ENCODE results near the gene KCTD1.

Gene KCTD1

DNA sequence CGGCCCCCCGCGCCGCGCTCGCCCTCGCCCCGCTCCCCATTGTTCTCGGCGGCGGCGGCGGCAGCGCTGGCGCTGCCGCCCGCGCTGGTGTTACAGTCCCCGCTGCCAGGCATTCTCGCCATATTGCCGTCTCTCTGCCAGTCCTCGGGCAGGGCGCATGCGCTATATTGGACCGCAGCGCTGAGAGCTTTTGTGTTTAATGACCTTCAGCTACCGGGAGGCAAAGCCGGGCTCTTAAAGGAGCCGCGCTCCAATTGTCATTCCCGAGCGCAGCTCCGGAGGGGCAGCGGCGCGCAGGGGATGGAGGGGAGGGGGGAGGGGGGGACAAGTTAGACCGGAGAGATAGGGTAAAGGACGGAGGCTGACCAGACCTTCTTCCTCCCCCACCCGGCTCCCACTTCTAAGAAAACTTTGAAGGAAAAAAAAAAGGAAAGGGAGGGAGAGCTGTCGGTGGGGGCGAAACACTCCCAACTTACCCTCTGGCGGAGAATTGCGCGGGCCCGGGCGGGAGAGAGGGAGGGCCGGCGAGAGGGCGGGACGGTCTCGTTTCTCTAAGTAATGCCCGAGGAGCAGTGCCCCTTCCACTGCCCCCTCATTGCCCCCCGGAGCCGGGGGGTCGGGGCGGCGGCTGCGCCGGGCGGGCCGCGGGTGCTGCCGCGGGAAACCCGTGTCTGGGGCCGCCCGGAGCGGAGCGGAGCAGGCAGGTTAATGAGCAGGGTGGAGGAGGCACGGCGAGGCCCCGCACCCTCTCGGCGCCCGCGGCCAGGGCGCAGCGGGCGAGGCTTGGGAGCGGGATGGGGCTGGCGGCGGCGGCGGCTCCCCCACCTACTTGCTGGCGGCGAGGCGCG is at the start of gene KCTD1:
Gene KCTD1 (minus strand): TSS at position 139 of the 848 bp plus-strand sequence. CDS start 17 bp downstream, at position 122.
- DNase-seq (ENCODE audit: low read depth in 3 of 3): peak; percentile 44 to 66 (median 52)

DNA sequence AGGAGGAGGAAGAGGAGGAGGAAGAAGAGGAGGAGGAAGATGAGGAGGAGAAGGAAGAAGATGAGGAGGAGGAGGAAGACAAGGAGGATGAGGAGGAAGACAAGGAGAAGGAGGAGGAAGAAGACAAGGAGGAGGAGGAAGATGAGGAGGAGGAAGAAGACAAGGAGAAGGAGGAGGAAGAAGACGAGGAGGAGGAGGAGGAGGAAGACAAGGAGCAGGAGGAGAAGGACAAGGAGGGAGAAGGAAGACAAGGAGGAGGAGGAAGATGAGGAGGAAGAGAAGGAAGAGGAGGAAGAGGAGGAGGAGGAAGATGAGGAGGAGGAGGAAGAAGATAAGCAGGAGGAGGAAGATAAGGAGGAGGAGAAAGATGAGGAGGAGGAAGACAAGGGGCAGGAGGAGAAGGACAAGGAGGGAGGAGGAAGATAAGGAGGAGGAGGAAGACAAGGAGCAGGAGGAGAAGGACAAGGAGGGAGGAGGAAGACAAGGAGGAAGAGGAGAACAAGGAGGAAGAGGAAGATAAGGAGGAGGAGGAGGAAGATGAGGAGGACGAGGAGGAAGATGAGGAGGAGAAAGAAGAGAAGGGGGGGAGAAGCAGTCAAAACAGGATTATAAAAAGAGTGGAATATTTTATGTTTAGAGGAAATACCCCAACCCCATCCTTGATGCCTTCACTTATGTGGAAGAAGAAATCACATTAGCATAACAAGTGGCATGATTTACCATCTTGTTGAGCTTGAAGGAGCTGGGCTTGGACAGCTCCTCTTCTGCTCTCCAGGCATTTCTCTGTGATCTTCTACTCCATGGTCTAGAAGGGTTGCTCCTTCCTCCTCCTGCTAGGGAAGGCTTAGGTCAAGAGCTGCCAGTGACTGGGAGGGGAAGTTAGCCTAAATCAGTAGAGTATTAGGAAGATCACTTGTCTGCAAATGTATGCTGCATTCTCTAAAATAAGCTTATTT is 45.3 kb upstream of the KCTD1 start:
- DNase-seq (ENCODE audit: low read depth in 3 of 3): no peak

DNA sequence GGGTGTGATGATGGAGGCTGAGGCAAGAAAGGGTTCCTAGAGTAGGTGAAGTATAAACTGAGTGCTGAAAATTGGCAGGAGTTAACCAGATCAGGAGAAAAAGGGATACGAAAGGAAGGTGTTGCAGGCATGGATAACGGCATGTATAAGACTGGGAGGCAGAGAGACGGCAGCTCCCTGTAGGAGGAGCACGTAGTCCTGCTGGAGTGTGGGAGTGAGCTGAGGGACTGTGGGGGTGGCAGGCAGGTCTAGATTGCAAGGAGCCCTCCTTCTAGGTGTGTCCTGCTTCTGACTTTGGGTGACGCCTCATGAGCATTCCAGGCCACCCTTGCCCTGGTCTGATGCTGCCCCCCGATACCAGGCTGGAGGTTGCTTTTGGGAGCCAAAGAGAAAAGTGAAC is 36.4 kb upstream of the KCTD1 start:
- DNase-seq (ENCODE audit: low read depth in 3 of 3): no peak

DNA sequence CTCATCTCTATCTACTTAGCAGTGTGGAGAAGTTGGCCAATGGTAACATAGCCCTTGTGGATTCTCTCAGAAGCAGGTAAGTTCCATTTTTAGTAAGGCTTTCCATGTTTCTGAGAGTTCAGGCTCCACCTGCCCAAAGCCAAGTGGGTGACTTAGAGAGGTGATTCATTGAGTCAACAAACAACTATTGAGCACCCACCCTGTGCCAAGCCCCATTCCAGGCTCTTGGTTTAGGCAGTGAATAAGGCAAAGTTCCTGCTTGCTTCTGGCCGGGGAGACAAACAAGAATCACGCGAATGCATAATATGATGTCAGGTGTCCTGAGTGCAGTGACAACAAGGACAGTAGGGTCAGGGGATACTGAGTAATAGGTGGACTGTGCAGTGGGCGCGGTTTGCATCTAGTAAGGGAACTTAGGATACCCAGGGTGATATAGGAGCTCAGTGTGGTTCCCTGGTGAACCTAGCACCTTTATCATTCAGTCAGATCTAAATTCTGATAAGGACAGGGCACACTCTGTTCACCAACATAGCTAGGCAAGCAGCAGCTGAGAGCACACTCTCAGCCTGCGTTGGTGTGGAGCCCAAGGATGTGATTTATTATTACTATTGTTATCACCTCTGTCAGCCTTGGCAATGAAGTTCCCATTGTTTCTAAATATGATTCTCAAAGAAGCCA is 31.7 kb upstream of the KCTD1 start:
- no peak for DNase-seq (ENCODE audit: low read depth in 3 of 3)

DNA sequence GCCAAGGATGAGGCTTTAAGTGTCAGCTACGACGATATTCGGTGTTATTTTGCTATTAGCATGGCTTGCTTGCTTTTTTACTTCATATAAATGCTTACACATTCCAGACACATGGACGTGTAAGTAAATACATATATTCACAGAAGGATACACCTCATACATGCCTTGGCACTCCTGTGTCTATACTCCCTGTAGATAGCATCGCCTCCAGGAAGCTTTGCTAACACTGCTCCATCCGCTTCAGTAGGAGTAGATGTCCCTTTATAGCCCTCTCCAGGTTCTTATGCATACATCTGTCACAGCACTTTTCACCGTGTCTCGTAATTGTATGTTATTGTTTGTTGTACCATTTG is 27.5 kb upstream of the KCTD1 start:
- DNase-seq (ENCODE audit: low read depth in 3 of 3): no peak

DNA sequence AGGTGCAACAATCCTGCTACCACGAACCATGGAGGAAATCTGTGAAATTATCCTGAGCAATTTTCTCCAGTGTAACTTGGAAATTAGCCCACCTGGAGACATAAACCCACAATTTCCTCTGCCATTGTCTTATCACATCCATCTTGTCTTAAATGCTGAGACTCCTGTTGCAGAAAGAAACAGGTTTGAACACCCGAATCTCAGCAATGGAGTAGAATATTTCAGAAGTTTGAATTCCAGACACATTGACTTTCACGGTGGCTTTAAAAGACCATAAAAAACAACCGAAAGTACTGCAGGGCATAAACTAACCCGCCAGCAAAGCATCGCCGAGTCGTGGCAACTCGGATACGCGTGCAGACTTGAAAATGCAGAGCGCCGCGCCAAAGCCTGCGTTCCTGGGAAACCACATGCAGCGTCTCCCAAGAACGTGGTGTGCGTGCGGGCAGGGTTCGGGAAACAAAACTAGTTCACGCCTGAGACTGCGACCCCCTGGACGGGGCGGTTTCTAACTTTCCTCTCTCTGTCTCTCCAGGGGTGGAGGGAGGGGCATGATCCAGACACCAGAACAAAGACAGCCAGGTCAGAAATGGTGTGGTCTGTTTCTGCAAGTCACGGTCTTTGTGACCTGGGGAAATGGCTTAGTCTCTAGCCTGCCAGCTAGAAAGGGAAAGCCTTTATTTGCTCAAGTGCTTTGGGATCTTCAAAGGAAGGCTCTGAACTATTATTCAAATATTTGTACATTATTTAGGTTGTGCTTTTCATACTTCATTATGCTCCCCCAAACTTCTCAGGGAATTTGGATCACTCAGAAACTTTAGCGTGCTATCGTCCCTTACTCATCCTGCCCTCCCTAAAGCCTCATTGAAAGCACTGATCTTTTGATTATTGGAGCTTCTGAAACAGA is 26.9 kb upstream of the KCTD1 start:
- DNase-seq (ENCODE audit: low read depth in 3 of 3): no peak

DNA sequence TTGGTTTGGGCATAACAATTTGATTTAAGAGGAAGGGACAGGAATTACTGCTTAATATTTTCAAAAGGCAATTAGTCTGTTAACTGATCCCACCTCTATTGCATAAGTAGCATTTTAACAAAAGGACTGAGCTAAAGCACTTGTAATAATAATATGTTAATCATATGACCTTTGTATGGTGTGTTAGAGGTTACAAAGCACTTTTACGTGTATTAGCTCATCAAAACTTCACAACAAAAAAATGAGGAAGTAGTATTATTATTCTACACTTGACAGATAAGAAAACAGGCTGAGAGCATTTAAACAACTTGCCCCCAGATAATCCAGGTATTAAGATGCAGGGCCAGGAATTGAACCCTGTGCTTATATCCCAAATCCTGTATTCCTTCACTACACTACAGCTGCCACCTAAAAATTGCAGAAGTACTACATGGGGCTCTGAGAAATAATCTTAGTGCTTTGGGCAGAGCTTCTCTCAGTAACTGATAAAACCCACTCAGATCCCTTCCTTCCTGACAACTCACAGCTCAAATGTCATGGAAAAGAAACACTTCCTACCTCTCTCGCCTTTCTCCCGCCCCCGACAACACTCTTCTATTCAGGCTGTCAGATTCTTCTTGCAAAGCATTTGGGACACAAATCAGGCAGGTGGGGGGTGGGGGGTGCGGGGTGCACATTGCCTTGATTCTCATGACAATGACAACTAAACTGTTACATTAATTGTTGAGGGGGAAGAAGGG is 20.7 kb upstream of the KCTD1 start:
- DNase-seq (ENCODE audit: low read depth in 3 of 3): no peak

DNA sequence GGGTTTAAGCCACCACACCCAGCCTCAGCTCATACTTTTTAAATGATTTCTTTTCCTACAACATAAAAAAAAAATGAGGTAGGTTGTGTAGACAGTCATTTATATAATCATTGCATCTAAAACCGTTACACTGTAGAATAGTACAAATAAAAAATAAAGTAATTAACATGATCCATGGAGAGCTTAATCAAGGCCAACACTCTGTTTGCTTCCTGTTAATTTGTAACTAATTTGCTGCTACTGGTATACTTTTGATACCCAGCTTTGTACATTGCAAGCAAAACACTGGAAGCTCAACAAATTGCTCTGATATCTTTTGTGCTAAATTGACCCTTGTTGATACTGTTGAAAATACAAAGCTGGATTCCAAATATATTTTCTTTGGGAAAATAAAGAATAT is 20.2 kb upstream of the KCTD1 start:
- DNase-seq (ENCODE audit: low read depth in 3 of 3): no peak

DNA sequence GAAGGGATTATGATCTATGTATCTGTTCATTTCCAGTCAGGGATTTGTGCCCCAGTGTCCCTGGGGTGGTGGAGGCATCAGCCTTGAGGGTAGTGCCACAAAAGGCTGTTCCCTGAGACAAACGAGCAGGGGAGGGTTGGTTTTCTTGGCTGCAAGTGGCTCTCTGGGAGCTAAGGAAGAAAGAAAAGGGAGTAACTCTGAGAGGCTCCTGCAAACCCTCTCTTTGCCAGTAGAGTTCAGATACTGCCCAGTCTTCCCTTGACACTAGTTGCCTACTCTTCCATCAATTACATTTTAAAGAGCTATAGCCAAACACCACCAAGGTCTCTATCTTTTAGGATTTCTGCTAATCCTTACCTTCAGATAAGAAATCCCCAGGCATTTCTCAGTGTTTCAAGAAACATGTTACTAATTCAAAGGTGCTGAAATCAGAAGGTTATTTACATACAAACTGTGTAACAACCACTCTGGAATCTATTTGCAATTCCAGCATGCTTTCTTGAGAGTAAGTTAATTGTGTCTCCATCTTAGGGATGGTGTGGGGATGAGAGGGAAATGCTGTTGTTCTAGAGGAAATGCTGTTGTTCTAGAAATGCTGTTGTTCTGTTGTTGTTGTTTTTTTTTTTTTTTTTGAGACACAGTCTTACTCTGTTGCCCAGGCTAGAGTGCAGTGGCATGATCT is 18.7 kb upstream of the KCTD1 start:
- no peak for DNase-seq (ENCODE audit: low read depth in 3 of 3)

DNA sequence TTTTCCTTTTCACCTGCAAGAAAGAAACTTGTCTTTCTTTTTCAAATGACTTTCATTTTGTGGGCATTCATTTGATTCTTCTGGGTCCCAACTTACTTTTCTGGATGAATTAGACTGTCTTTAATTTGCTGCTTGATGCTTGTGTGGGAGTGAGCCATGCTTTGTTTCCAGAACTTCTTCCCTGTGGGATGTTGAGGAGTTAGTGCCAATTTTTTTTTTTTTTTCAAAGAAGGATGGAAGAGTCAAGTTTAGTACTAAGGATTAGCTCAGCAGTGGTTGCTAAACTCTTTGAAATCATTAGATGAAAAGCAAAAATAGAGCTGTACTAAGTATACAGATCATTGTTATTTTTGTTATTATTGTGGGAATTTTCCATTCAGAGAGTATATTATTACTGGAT is 17.2 kb upstream of the KCTD1 start:
- DNase-seq (ENCODE audit: low read depth in 3 of 3): no peak

DNA sequence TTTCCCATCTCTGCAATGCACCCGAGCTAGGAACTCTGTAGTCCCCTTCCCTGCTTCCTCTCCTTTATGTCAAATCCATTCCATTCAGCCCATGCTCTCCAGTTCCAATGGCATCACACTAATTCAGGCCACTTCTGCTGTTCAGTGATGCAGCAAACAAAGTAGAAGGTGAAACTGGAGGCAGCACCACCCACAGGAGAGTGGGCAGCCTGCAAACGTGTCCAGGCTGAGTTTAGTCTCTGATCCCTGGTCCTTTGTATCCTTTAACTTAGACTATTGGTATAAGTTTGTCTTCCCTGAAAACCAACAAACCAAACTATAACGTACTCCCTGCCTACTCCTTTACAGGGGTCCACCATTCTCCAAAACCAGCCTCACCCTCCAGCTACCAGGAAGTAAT is 14.7 kb upstream of the KCTD1 start:
- DNase-seq (ENCODE audit: low read depth in 3 of 3): no peak

DNA sequence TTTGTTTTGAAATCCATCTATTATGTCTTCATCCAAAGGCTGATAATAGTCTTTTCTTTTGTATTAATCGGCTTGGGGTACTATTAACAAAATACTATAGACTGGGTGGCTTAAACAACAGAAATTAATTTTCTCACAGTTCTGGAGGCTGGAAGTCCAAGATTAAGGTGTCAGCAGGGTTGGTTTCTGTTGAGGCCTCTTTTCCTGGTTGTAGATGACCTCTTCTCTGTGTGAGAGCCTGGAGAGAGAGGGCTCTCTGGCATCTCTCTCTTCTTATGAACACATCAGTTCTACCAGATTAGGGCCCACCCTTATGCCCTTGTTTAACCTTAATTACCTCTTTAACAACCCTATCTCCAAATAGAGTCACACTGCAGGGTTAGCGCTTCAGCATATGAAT is 14.2 kb upstream of the KCTD1 start:
- DNase-seq (ENCODE audit: low read depth in 3 of 3): no peak

DNA sequence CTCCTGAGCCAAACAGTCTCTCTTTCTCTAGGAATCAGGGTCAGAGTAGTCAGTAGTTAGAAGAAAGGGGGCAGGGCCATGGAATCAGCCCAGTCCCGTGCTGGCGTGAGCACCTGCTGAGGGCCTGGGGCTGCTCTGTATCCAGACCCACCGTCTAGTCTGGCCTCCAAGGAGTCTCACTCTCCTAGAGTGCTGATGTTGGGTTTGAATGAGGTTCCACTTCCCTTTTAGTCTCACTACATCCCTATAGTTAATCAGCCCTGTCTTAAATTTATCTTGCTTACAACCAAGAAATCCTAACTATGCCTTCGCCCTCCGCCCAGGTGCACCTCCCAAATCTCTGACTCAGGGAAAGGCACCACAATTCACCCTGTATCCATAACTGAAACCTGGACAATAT is 13.4 kb upstream of the KCTD1 start:
- DNase-seq (ENCODE audit: low read depth in 3 of 3): no peak

DNA sequence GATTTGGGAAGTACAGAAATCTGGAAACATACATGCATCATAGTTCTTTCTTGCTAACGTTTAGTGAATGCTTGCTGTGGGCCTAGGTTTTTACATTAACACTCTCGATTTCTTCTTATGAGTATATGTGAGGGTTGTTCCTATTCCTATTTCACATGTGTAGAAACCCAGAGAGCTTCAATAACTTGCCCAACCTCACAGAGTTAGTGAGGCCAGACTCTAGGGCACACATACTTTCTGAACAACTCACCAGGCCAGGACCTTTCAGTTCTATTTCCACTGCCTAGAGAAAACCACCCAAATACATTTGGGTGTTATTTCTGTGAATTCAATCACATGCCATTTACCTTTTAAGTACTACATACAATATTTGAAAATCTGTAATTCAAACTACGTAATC is 8.2 kb upstream of the KCTD1 start:
- DNase-seq (ENCODE audit: low read depth in 3 of 3): no peak

DNA sequence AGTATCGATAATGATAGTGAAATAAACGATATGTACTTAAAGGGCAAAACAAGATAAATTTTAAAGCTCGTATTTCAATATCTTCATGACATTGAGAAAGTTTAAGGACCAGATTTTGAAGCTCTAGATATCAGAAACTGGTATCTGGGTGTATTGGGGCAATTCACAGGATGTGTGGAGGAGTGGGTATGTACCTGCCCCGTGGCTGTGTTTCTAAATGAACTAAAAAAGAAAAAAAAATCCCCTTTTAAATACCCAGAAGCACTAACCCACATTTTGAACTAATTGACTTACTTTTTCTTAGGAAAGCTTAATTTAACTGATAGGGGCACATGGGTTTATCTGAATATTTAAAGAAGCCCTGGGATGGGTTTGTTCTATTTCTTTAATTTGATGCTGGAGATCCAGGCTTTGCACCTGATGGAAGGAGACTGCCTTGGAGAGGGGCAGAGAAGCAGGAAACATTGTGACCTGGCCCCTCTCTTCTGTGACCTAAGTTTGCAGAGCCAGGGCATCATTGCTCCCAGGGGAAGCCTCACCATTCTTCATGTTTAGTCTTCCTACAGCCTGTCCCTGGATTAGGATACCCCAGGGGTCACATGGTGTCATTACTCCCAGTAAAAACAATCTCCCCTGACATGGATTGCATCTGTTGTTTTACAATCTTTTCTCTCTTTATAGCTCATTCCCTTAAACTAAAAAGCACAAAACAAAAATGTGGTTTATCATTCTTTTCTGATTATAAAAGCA is 7.6 kb upstream of the KCTD1 start:
- DNase-seq (ENCODE audit: low read depth in 3 of 3): no peak

DNA sequence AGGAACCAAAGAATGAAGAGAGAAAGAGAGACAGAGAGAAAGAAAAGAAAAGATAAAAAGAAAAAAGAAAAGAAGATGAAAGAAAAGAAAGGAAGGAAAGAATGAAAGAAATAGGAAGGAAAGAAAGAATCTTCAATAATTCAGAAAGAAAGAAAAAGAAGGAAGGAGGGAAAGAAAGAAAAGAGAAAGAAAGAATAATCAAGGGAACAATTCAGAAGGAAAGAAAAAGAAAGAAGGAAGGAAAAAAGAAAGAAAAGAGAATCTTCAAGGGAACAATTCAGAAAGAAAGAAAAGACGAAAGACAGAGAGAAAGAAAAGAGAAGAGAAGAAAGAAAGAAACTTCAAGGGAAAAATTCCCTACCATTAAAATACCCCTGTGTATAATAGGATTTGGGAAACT is 5.6 kb upstream of the KCTD1 start:
- no peak for DNase-seq (ENCODE audit: low read depth in 3 of 3)

DNA sequence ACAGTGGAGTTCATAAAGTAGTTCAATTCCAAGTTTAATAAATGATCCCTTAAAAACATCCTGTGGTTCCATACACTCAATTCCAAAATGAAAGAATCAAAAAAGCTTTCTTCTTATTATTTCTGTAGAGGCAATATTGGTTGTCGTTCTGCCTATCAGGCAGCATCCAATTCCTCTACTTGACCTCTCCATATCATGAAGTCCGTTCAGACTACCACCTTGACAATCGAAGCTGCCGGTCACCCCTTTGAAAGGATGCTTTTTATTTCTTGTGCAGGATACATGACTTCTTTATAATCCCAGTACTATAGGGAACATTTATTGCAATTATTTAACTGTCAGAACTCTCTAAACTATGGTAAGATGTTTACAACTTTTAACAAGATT is 3.3 kb upstream of the KCTD1 start:
- DNase-seq (ENCODE audit: low read depth in 3 of 3): no peak

DNA sequence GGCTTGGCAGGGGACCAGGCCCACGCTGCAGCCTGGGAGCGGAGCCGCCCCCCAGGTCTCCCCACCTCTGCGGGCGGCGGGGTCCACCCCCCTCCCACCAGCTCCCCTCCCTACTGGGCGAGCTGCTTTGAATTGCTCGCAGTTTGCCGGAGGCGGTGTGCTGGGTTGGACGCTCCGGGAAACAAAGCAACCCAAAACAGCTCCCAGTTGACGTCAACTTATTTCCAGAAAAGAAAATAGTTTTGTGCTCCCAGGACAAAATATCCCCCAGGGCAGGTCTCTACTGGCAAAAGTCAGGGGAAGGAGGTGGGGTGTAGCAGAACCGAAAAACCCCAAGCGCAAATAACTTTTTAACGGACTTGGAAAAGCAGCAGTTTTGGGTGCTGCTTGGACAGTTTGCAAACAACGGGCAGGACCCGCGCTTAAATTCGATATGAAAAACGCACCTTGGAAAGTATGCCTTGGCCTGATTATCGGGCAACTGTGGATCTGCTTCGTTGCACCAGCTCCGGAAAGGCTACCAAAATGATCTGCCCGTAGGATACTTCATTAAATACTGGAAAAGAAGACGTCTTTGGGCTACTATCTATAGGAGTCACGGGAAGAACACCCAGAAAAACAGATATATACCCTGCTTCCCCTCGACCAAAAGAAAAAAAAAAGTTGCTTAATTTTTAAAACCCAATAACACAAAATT is 2.8 kb upstream of the KCTD1 start:
- no peak for DNase-seq (ENCODE audit: low read depth in 3 of 3)
